H9 (cell line): ENCODE measurements around the gene POLR2M. TPM values are rescaled to one million over a fixed set of nuclear protein-coding genes. Genes with fewer than 3 reads are reported as not detected.

Experiments
- DNase-seq: peaks from one replicate; pipeline ENCODE4 v3.0.0-alpha.2; 2017
- H2AFZ ChIP-seq: one replicate; pipeline ENCODE4 v1.6.1; 2013; ENCODE audit warnings: mild to moderate bottlenecking, low read length, control low read depth, moderate library complexity
- H2AK5ac ChIP-seq: 2 replicates; pipeline ENCODE4 v1.6.1; 2013; ENCODE audit warnings: low read length, control low read depth, mixed read lengths; ENCODE audit not compliant: insufficient read length
- H2BK120ac ChIP-seq: one replicate; pipeline ENCODE4 v1.6.1; 2013; ENCODE audit warnings: low read depth, mild to moderate bottlenecking, low read length, control low read depth, inconsistent platforms; ENCODE audit not compliant: poor library complexity, severe bottlenecking
- H2BK12ac ChIP-seq: 2 replicates; pipeline ENCODE4 v1.6.1; 2013; ENCODE audit warnings: low read length, control low read depth, mixed read lengths, low read depth; ENCODE audit not compliant: insufficient read length
- H2BK15ac ChIP-seq: 2 replicates; pipeline ENCODE4 v1.6.1; 2013; ENCODE audit warnings: low read depth, low read length, control low read depth
- H2BK20ac ChIP-seq: one replicate; pipeline ENCODE4 v1.6.1; 2013; ENCODE audit warnings: low read depth, mild to moderate bottlenecking, low read length, control low read depth, inconsistent platforms; ENCODE audit not compliant: poor library complexity, severe bottlenecking
- H2BK5ac ChIP-seq: 2 replicates; pipeline ENCODE4 v1.6.1; 2013; ENCODE audit warnings: low read length, control low read depth, mixed read lengths; ENCODE audit not compliant: insufficient read length
- H3K14ac ChIP-seq: 2 replicates; pipeline ENCODE4 v1.6.1; 2013; ENCODE audit warnings: low read length, control low read depth; ENCODE audit not compliant: insufficient read depth
- H3K18ac ChIP-seq: 2 replicates; pipeline ENCODE4 v1.6.1; 2013; ENCODE audit warnings: low read depth, mild to moderate bottlenecking, mixed read lengths, low read length, control low read depth; ENCODE audit not compliant: insufficient read length
- H3K23ac ChIP-seq: 2 replicates; pipeline ENCODE4 v1.6.1; 2013; ENCODE audit warnings: low read length, control low read depth, mixed read lengths, low read depth; ENCODE audit not compliant: insufficient read length
- H3K23me2 ChIP-seq: 2 replicates; pipeline ENCODE4 v1.6.1; 2013; ENCODE audit warnings: low read depth, mild to moderate bottlenecking, mixed read lengths, low read length, control low read depth; ENCODE audit not compliant: insufficient read length, poor library complexity, severe bottlenecking
- H3K27ac ChIP-seq: 2 replicates; pipeline ENCODE4 v1.5.1; 2013; ENCODE audit warnings: low read length, control low read depth, mixed read lengths, low read depth; ENCODE audit not compliant: insufficient read length
- H3K27me3 ChIP-seq: 2 replicates; pipeline ENCODE4 v1.6.1; 2013; ENCODE audit warnings: low read length, control low read depth, inconsistent platforms; ENCODE audit not compliant: insufficient read depth
- H3K4ac ChIP-seq: 2 replicates; pipeline ENCODE4 v1.6.1; 2013; ENCODE audit warnings: low read depth, mild to moderate bottlenecking, control low read depth, inconsistent platforms, low read length, moderate library complexity
- H3K4me1 ChIP-seq: 2 replicates; pipeline ENCODE4 v1.6.1; 2013; ENCODE audit warnings: low read length, control low read depth, inconsistent platforms; ENCODE audit not compliant: insufficient read depth
- H3K4me2 ChIP-seq: 2 replicates; pipeline ENCODE4 v1.6.1; 2013; ENCODE audit warnings: low read length, control low read depth, mixed read lengths; ENCODE audit not compliant: insufficient read length, insufficient read depth
- H3K56ac ChIP-seq: 2 replicates; pipeline ENCODE4 v1.6.1; 2013; ENCODE audit warnings: low read depth, mild to moderate bottlenecking, mixed read lengths, low read length, control low read depth; ENCODE audit not compliant: insufficient read length
- H3K79me1 ChIP-seq: 2 replicates; pipeline ENCODE4 v1.6.1; 2013; ENCODE audit warnings: low read depth, mild to moderate bottlenecking, moderate library complexity, low read length, control low read depth, inconsistent platforms; ENCODE audit not compliant: insufficient read depth, poor library complexity, severe bottlenecking
- H3K79me2 ChIP-seq: 2 replicates; pipeline ENCODE4 v1.6.1; 2013; ENCODE audit warnings: low read length, control low read depth, inconsistent platforms; ENCODE audit not compliant: insufficient read depth
- H3K9ac ChIP-seq: 2 replicates; pipeline ENCODE4 v1.6.1; 2013; ENCODE audit warnings: low read length, control low read depth, mixed read lengths; ENCODE audit not compliant: insufficient read length; ENCODE audit errors: extremely low read depth
- H3K9me3 ChIP-seq: one replicate; pipeline ENCODE4 v1.6.1; 2013; ENCODE audit warnings: low read depth, low read length, inconsistent platforms; ENCODE audit not compliant: control insufficient read depth
- H3T11ph ChIP-seq: one replicate; pipeline ENCODE4 v1.6.1; 2013; ENCODE audit warnings: mild to moderate bottlenecking, low read length, control low read depth, inconsistent platforms
- H4K20me1 ChIP-seq: one replicate; pipeline ENCODE4 v1.6.1; 2013; ENCODE audit not compliant: control insufficient read depth, insufficient read length, insufficient read depth
- H4K5ac ChIP-seq: 2 replicates; pipeline ENCODE4 v1.6.1; 2013; ENCODE audit warnings: low read depth, mild to moderate bottlenecking, mixed read lengths, low read length, control low read depth; ENCODE audit not compliant: insufficient read length
- H4K8ac ChIP-seq: replicated peaks from 2 replicates; pipeline ENCODE4 v1.6.1; 2013; ENCODE audit warnings: low read length, control low read depth, mixed read lengths, low read depth; ENCODE audit not compliant: insufficient read length
- H4K91ac ChIP-seq: 2 replicates; pipeline ENCODE4 v1.6.1; 2013; ENCODE audit warnings: low read depth, mild to moderate bottlenecking, moderate library complexity, mixed read lengths, low read length, control low read depth; ENCODE audit not compliant: insufficient read length
- H3K27ac Mint-ChIP-seq, 3 experiments: 2 replicates in 2 of 3; 3 replicates in 1 of 3; pipeline ENCODE4 v1.8.0; 2020 to 2021; ENCODE audit warnings: mixed read lengths in 3 of 3, mild to moderate bottlenecking in 1 of 3, moderate library complexity in 1 of 3
- H3K27me3 Mint-ChIP-seq: 2 replicates; pipeline ENCODE4 v1.8.0; 2021; ENCODE audit warnings: low read depth, mild to moderate bottlenecking, moderate library complexity, mixed read lengths
- H3K36me3 Mint-ChIP-seq, 3 experiments: 2 replicates in 2 of 3; 3 replicates in 1 of 3; pipeline ENCODE4 v1.8.0; 2020 to 2021; ENCODE audit warnings: low read depth in 3 of 3, mixed read lengths in 3 of 3; ENCODE audit not compliant: insufficient read depth in 1 of 3
- H3K4me1 Mint-ChIP-seq, 2 experiments: 2 replicates each; pipeline ENCODE4 v1.8.0; 2020; ENCODE audit warnings: mixed read lengths in 2 of 2
- H3K4me3 Mint-ChIP-seq, 2 experiments: 2 replicates in 1 of 2; 3 replicates in 1 of 2; pipeline ENCODE4 v1.8.0; 2020 to 2021; ENCODE audit warnings: mild to moderate bottlenecking in 2 of 2, mixed read lengths in 2 of 2, moderate library complexity in 1 of 2
- H3K9me3 Mint-ChIP-seq, 2 experiments: 2 replicates in 1 of 2; 3 replicates in 1 of 2; pipeline ENCODE4 v1.8.0; 2020; ENCODE audit warnings: mild to moderate bottlenecking in 2 of 2, mixed read lengths in 2 of 2, moderate library complexity in 1 of 2
- WGBS: extraction: QIAGEN DNeasy Blood & Tissue Kit; methylation state at CpG from one replicate; pipeline ENCODE4 v1.1.7; 2013; ENCODE audit warnings: missing lambda C conversion rate, low lambda C conversion rate, mixed read lengths; ENCODE audit not compliant: insufficient read length; ENCODE audit errors: extremely low coverage; 5-methylcytosine and 5-hydroxymethylcytosine counted together
- total RNA-seq: library from RNA; stranded (reverse); gene quantifications from 2 replicates; pipeline ENCODE4 v1.2.1, GENCODE V29; 2021
- TF ChIP-seq, protein P1 (sequence below): fragments of 200-600 bp; sonication (generic); conservative IDR thresholded peaks from 3 replicates; pipeline ENCODE4 v1.8.0; 2021; ENCODE audit warnings: antibody characterized with exemption, mild to moderate bottlenecking

Gene POLR2M
- total RNA-seq, 1 experiment from 2014 or later, result 67.3 TPM

DNA sequence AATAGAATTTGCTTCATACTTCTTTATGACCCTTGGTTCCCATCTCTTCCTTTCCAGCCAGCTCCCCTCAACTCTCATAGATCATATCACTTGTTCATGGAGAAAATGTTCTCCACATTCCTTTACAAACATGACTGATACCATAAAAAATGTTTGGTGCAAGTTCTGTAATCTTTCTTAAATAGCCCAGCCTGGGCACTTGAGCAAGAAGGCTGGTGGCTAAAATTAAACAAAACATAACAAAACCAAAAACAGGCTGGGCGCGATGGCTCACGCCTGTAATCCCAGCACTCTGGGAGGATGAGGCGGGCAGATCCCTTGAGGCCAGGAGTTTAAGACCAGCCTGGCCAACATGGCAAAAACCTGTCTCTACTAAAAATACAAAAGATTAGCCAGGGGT is 8.9 kb upstream of the POLR2M start:
- TF ChIP-seq, protein P1, sequence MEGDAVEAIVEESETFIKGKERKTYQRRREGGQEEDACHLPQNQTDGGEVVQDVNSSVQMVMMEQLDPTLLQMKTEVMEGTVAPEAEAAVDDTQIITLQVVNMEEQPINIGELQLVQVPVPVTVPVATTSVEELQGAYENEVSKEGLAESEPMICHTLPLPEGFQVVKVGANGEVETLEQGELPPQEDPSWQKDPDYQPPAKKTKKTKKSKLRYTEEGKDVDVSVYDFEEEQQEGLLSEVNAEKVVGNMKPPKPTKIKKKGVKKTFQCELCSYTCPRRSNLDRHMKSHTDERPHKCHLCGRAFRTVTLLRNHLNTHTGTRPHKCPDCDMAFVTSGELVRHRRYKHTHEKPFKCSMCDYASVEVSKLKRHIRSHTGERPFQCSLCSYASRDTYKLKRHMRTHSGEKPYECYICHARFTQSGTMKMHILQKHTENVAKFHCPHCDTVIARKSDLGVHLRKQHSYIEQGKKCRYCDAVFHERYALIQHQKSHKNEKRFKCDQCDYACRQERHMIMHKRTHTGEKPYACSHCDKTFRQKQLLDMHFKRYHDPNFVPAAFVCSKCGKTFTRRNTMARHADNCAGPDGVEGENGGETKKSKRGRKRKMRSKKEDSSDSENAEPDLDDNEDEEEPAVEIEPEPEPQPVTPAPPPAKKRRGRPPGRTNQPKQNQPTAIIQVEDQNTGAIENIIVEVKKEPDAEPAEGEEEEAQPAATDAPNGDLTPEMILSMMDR, result no peak
- H3K27me3 Mint-ChIP-seq, result peaks cover 41% of the 10 kb centered on the region

More for the DNA sequence above, 8.9 kb upstream of the POLR2M start:
- no peak overlapping the region for H3K4me2 ChIP-seq
- no peaks in the 10 kb centered on the region for H3K27me3 ChIP-seq
- no peak overlapping the region for H3K18ac ChIP-seq
- no peak overlapping the region for H3T11ph ChIP-seq
- Mint-ChIP-seq H3K27ac (no peak overlapping the region), H3K4me3 (no peak overlapping the region), H3K9me3 (no peaks in the 10 kb centered on the region), H3K4me1 (no peaks in the 10 kb centered on the region), H3K36me3 (no peaks in the 10 kb centered on the region)
- H3K27ac ChIP-seq, result no peak overlapping the region
- no peak overlapping the region for H2BK20ac ChIP-seq
- no peaks in the 10 kb centered on the region for H3K79me1 ChIP-seq
- no peak overlapping the region for H3K4ac ChIP-seq
- H2AK5ac ChIP-seq, result no peak overlapping the region
- H2AFZ ChIP-seq, result no peak overlapping the region
- no peaks in the 10 kb centered on the region for H3K4me1 ChIP-seq
- no peak overlapping the region for H2BK120ac ChIP-seq
- H3K56ac ChIP-seq, result no peak overlapping the region
- no peak overlapping the region for H4K8ac ChIP-seq
- H3K9me3 ChIP-seq, result no peaks in the 10 kb centered on the region
- WGBS, result no CpG with 5 or more reads among the region's 4 CpGs
- no peak overlapping the region for H2BK5ac ChIP-seq
- H2BK12ac ChIP-seq, result no peak overlapping the region
- no peak overlapping the region for H4K91ac ChIP-seq
- H3K79me2 ChIP-seq, result no peaks in the 10 kb centered on the region
- H3K9ac ChIP-seq, result no peak overlapping the region
- H3K23ac ChIP-seq, result no peak overlapping the region
- no peak overlapping the region for H4K5ac ChIP-seq
- no peaks in the 10 kb centered on the region for H4K20me1 ChIP-seq
- no peak overlapping the region for H2BK15ac ChIP-seq
- no peak overlapping the region for H3K14ac ChIP-seq
- no peaks in the 10 kb centered on the region for H3K23me2 ChIP-seq
- DNase-seq, result no peak
